Measurements from ENCODE around the gene AATF. TPM values are rescaled to one million over a fixed set of nuclear protein-coding genes. Genes with fewer than 3 reads are reported as not detected.

The AATF gene
- total and polyA plus RNA-seq, 9 of the 15 experiments (the other 6 are each of a cell fraction or from before 2014, with no cell fraction given) = 34.5 to 133 (median 90.1) TPM

- no peaks in the 10 kb centered on the region for H3K9me3 ChIP-seq (replicated peaks; ENCODE audit: control insufficient read depth, insufficient read depth, low read depth, low read length)
- BruUV-seq (replicated peaks) = no TSS peak
- H3K27ac ChIP-seq (ENCODE audit: extremely low read depth, low read depth, low read length) = no peak overlapping the region
- H3K9ac ChIP-seq (ENCODE audit: insufficient read depth in 1 of 2, low read depth in 2 of 2, low read length in 2 of 2) = no peak overlapping the region
- no peaks in the 10 kb centered on the region for H3K79me2 ChIP-seq (ENCODE audit: control insufficient read depth, insufficient read depth, low read length)
- CTCF ChIA-PET (ENCODE audit: low intra/inter-chr PET ratio) = no interaction called here
- no peaks in the 10 kb centered on the region for H3K27me3 ChIP-seq (ENCODE audit: control insufficient read depth in 2 of 2, insufficient read depth in 2 of 2, low read length in 2 of 2)
- H3K9me1 ChIP-seq (ENCODE audit: control insufficient read depth, insufficient read depth, low read length) = no peaks in the 10 kb centered on the region
- H4K20me1 ChIP-seq (replicated peaks; ENCODE audit: control insufficient read depth, insufficient read depth, low read length) = no peaks in the 10 kb centered on the region
- WGBS (ENCODE audit: insufficient coverage, low coverage, missing lambda C conversion rate) = 90% methylated on average over 2 of the region's 3 CpGs
- no peak overlapping the region for H3K4me2 ChIP-seq (ENCODE audit: insufficient read depth, low read length)
- no peak for TF ChIP-seq MCM7 (IDR thresholded peaks at IDR 0.05)
- TF ChIP-seq MEF2D (tag; conservative IDR thresholded peaks at IDR 0.05; ENCODE audit: low read depth) = no peak
- 0 out of 2 replicates have a peak, but pooled peaks have one; percentile 5 for TF ChIP-seq POLR2A (conservative IDR thresholded peaks at IDR 0.05)
- no peak for TF ChIP-seq GATAD2B (IDR thresholded peaks at IDR 0.05; ENCODE audit: borderline replicate concordance)
- no peak for TF ChIP-seq ZZZ3 (IDR thresholded peaks at IDR 0.05)
- TF ChIP-seq ZNF785 (CRISPR knock-in tag; IDR thresholded peaks at IDR 0.05) = no peak
- TF ChIP-seq, protein P1, sequence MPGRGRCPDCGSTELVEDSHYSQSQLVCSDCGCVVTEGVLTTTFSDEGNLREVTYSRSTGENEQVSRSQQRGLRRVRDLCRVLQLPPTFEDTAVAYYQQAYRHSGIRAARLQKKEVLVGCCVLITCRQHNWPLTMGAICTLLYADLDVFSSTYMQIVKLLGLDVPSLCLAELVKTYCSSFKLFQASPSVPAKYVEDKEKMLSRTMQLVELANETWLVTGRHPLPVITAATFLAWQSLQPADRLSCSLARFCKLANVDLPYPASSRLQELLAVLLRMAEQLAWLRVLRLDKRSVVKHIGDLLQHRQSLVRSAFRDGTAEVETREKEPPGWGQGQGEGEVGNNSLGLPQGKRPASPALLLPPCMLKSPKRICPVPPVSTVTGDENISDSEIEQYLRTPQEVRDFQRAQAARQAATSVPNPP (IDR thresholded peaks at IDR 0.05; ENCODE audit: borderline replicate concordance, insufficient read depth, insufficient read length) = no peak
- no peak for TF ChIP-seq SIN3A (IDR thresholded peaks at IDR 0.05; ENCODE audit: borderline replicate concordance in 2 of 2, control insufficient read depth in 1 of 2, low read depth in 2 of 2, low read length in 2 of 2)
- TF ChIP-seq PREB (CRISPR knock-in tag; IDR thresholded peaks at IDR 0.05) = no peak
- TF ChIP-seq PHF20 (IDR thresholded peaks at IDR 0.05; ENCODE audit: partially characterized antibody) = no peak
- TF ChIP-seq MECOM (CRISPR knock-in tag; IDR thresholded peaks at IDR 0.05) = no peak
- peak; percentile 37; the same call in 1 of the 2 replicates for TF ChIP-seq POLR2AphosphoS5 (IDR thresholded peaks at IDR 0.05; ENCODE audit: control insufficient read depth, insufficient read depth, low read depth, low read length)
- H3K4me3 ChIP-seq = no peak overlapping the region
- H3K36me3 ChIP-seq (ENCODE audit: control insufficient read depth, insufficient read depth, low read length) = peaks cover 70% of the 10 kb centered on the region
- in situ Hi-C loops (cut with MboI) = no loop called here
- FAIRE-seq (no peak), DNase-seq (ENCODE audit: extremely low read depth in 1 of 4, low spot score in 3 of 4) (no peak), ATAC-seq (no peak)
- POLR2A ChIA-PET = interaction anchor here (1.2 kb wide), 1 partner anchor 9 kb away, joined by 3 read pairs; no protein-coding TSS in a partner anchor
- no peaks in the 10 kb centered on the region; a peak in 1 of 5 replicates for H3K4me1 ChIP-seq (replicated peaks in 1 of 2; ENCODE audit: control insufficient read depth in 2 of 2, insufficient read depth in 2 of 2, low read length in 2 of 2)
- intact Hi-C loops (cut with micrococcal nuclease) = no loop called here
- H2AFZ ChIP-seq (ENCODE audit: low read depth, low read length) = no peak overlapping the region
These were observed 137.6 kb downstream of the AATF start for GRCh38 chr17:37086334-37086733.
